Activated T-helper 2 cell treated with anti-CD3 and anti-CD28 coated beads, Interferon-gamma antibody, Interleukin-2, Interleukin-4, amounts not matched to agents 10 μg/mL and 5 μg/mL and 100 μg/mL, durations not matched to agents 14 hours and 24 hours and 36 hours (primary cell): ENCODE data around the gene OVCA2. TPM values are rescaled to one million over a fixed set of nuclear protein-coding genes. Genes with fewer than 3 reads are reported as not detected.

Experiments
- DNase-seq: peaks from one replicate; pipeline ENCODE4 v3.0.0; 2021; ENCODE audit warnings: low spot score
- H3K27ac Mint-ChIP-seq: one replicate; pipeline ENCODE4 v1.8.0; 2021; ENCODE audit warnings: mixed read lengths
- H3K27me3 Mint-ChIP-seq: one replicate; pipeline ENCODE4 v1.8.0; 2021; ENCODE audit warnings: low read depth, mixed read lengths
- H3K36me3 Mint-ChIP-seq: one replicate; pipeline ENCODE4 v1.8.0; 2021; ENCODE audit warnings: low read depth, mixed read lengths
- H3K4me1 Mint-ChIP-seq: one replicate; pipeline ENCODE4 v1.8.0; 2021; ENCODE audit warnings: low read depth, mixed read lengths
- H3K4me3 Mint-ChIP-seq: one replicate; pipeline ENCODE4 v1.8.0; 2021; ENCODE audit warnings: low read depth, mild to moderate bottlenecking, moderate library complexity, mixed read lengths
- H3K9me3 Mint-ChIP-seq: one replicate; pipeline ENCODE4 v1.8.0; 2021; ENCODE audit warnings: mixed read lengths
- intact Hi-C: fragments of 100-400 bp; cut with micrococcal nuclease; formaldehyde crosslinking; loops from one replicate; pipeline ENCODE4 v1.15.1; 2023
- total RNA-seq: library from RNA; stranded (reverse); gene quantifications from 2 replicates; pipeline ENCODE4 v1.2.3, GENCODE V29; 2022

OVCA2 gene
- 29.9 and 35.8 TPM in 2 replicates for total RNA-seq

- intact Hi-C loops: loop anchor here (1.0 to 10.0 kb wide), 3 partner anchors 11 to 397 kb away; partner anchors contain the start of genes DPH1, RILP and SCARF1
- peak; percentile 96 for DNase-seq
- peaks cover 21% of the 10 kb centered on the region for H3K4me1 Mint-ChIP-seq
- no peaks in the 10 kb centered on the region for H3K9me3 Mint-ChIP-seq
- H3K4me3 Mint-ChIP-seq: peak within 1 kb of the TSS; percentile 89
- H3K36me3 Mint-ChIP-seq: peaks cover 55% of the 10 kb centered on the region
- H3K27me3 Mint-ChIP-seq: no peaks in the 10 kb centered on the region
- peak within 1 kb of the TSS; percentile 91 for H3K27ac Mint-ChIP-seq
These were observed at the start of gene OVCA2 for GRCh38 chr17:2041561-2042389. OVCA2 (plus strand) TSS chr17:2042022; CDS start chr17:2042048, 26 bp downstream.

DNA sequence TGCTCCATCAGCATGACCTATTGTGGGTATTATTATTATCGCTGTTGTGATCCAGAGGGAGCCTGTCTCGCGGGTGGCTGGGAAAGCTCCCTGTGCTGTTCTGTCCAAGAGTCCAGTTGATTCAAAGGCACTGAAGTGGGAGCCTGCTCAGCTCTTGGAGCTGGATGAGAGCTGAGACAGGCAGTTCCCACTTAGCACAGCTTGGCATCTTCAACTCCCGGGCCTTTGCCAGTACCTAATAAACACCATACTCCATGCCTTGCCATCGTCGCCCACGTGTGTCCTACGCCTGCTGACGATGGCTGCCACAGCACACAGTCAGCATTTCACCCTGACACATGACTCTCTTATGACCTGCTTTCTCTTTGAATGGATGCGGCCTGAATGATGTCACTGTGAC, 49.3 kb upstream of the OVCA2 start:
- Mint-ChIP-seq H3K4me3 (no peak overlapping the region), H3K4me1 (no peaks in the 10 kb centered on the region), H3K36me3 (no peaks in the 10 kb centered on the region), H3K27ac (no peak overlapping the region), H3K27me3 (peaks cover 35% of the 10 kb centered on the region), H3K9me3 (no peaks in the 10 kb centered on the region)
- intact Hi-C loops: loop anchor here (10.0 kb wide), 1 partner anchor 88 kb away; no protein-coding TSS in a partner anchor
- no peak for DNase-seq

GRCh38 chr17:1994707-1995106, 47.1 kb upstream of the OVCA2 start:
- Mint-ChIP-seq H3K27ac (no peak overlapping the region), H3K27me3 (peaks cover 38% of the 10 kb centered on the region), H3K4me1 (no peaks in the 10 kb centered on the region), H3K36me3 (no peaks in the 10 kb centered on the region), H3K9me3 (no peaks in the 10 kb centered on the region), H3K4me3 (no peak overlapping the region)
- intact Hi-C loops: loop anchor here (10.0 kb wide), 1 partner anchor 90 kb away; no protein-coding TSS in a partner anchor
- no peak for DNase-seq

- Mint-ChIP-seq H3K4me1 (no peaks in the 10 kb centered on the region), H3K4me3 (no peak overlapping the region), H3K27ac (no peak overlapping the region), H3K27me3 (peaks cover 42% of the 10 kb centered on the region), H3K9me3 (no peaks in the 10 kb centered on the region), H3K36me3 (no peaks in the 10 kb centered on the region)
- no peak for DNase-seq
- intact Hi-C loops: loop anchor here (10.0 kb wide), 1 partner anchor 91 kb away; no protein-coding TSS in a partner anchor
These were observed 46.4 kb upstream of the OVCA2 start for GRCh38 chr17:1995321-1995892.

DNA sequence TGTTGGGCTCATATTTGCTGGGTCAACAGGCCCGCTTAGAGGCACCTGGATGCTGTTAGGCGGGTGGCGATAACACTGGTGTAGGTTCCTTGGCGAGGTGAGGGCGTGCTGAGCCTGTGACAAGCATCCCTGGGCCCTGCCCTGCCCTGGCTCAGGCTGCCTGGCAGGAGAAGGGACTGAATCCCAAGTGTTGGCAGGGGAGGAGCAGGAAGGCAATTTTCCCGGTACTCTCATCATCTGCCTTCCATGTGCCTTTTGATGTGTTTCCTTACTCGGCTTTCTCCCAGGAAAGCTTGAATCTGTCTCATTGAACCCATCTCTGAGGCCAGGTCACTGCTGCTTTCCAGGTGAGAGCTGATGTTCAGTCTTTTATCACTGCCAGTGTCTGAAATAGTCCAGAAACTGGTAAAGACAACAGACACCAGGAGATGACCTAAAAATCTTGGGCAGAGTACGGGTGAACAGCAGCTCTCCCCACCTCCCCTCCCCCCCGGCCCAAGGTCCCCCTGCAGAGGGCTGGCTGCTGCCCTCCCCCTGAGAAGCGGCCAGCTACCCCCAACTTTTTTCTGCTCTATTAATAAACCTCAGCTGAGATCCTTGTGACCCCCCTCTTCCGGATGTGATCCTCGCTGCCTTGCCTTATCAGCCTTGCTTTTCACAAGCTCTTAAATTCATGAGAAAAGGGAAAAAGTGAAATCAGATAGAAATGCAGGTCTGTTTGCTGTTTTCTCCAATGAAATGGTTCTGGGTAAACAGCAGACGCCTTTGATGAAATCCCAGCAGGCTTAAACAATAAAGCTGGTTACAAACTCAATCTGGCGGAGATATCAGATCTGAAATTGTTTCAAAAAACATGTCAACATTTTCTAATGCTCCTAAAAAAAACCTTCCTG, 45.7 kb upstream of the OVCA2 start:
- peaks cover 39% of the 10 kb centered on the region for H3K27me3 Mint-ChIP-seq
- no peaks in the 10 kb centered on the region for H3K4me1 Mint-ChIP-seq

GRCh38 chr17:1996800-1997288, 45.0 kb upstream of the OVCA2 start:
- intact Hi-C loops: loop anchor here (10.0 kb wide), 1 partner anchor 92 kb away; no protein-coding TSS in a partner anchor
- peaks cover 37% of the 10 kb centered on the region for H3K27me3 Mint-ChIP-seq

More for the DNA sequence above, 45.7 kb upstream of the OVCA2 start:
- intact Hi-C loops: loop anchor here (10.0 kb wide), 1 partner anchor 91 kb away; no protein-coding TSS in a partner anchor
- no peak overlapping the region for H3K27ac Mint-ChIP-seq
- no peaks in the 10 kb centered on the region for H3K9me3 Mint-ChIP-seq
- H3K4me3 Mint-ChIP-seq: no peak overlapping the region
- no peaks in the 10 kb centered on the region for H3K36me3 Mint-ChIP-seq
- no peak for DNase-seq

GRCh38 chr17:1997289-1997926, 44.4 kb upstream of the OVCA2 start:
- intact Hi-C loops: loop anchor here (10.0 kb wide), 1 partner anchor 93 kb away; no protein-coding TSS in a partner anchor
- H3K36me3 Mint-ChIP-seq: no peaks in the 10 kb centered on the region

More at GRCh38 chr17:1996800-1997288, 45.0 kb upstream of the OVCA2 start:
- no peak overlapping the region for H3K4me3 Mint-ChIP-seq
- no peak for DNase-seq
- H3K36me3 Mint-ChIP-seq: no peaks in the 10 kb centered on the region
- H3K27ac Mint-ChIP-seq: no peak overlapping the region
- no peaks in the 10 kb centered on the region for H3K4me1 Mint-ChIP-seq
- H3K9me3 Mint-ChIP-seq: no peaks in the 10 kb centered on the region

GRCh38 chr17:1997927-1998742, 43.7 kb upstream of the OVCA2 start:
- Mint-ChIP-seq H3K27ac (no peak overlapping the region), H3K4me1 (no peaks in the 10 kb centered on the region), H3K4me3 (no peak overlapping the region), H3K36me3 (no peaks in the 10 kb centered on the region), H3K27me3 (peaks cover 37% of the 10 kb centered on the region), H3K9me3 (no peaks in the 10 kb centered on the region)
- intact Hi-C loops: loop anchor here (10.0 kb wide), 1 partner anchor 93 kb away; no protein-coding TSS in a partner anchor
- DNase-seq: no peak

More at GRCh38 chr17:1997289-1997926, 44.4 kb upstream of the OVCA2 start:
- H3K9me3 Mint-ChIP-seq: no peaks in the 10 kb centered on the region
- H3K27me3 Mint-ChIP-seq: peaks cover 37% of the 10 kb centered on the region
- H3K4me1 Mint-ChIP-seq: no peaks in the 10 kb centered on the region
- no peak overlapping the region for H3K27ac Mint-ChIP-seq
- DNase-seq: no peak
- no peak overlapping the region for H3K4me3 Mint-ChIP-seq

- Mint-ChIP-seq H3K9me3 (no peaks in the 10 kb centered on the region), H3K27me3 (peaks cover 34% of the 10 kb centered on the region)
- intact Hi-C loops: loop anchor here (10.0 kb wide), 1 partner anchor 95 kb away; no protein-coding TSS in a partner anchor
These were observed 42.1 kb upstream of the OVCA2 start for GRCh38 chr17:1999557-2000251.

GRCh38 chr17:2002767-2003329, 39.0 kb upstream of the OVCA2 start:
- no peak overlapping the region for H3K27ac Mint-ChIP-seq
- no peak overlapping the region for H3K4me3 Mint-ChIP-seq
- H3K27me3 Mint-ChIP-seq: peaks cover 12% of the 10 kb centered on the region
- no peak for DNase-seq
- intact Hi-C loops: no loop called here
- H3K9me3 Mint-ChIP-seq: no peaks in the 10 kb centered on the region
- no peaks in the 10 kb centered on the region for H3K4me1 Mint-ChIP-seq
- H3K36me3 Mint-ChIP-seq: no peaks in the 10 kb centered on the region

More at GRCh38 chr17:1999557-2000251, 42.1 kb upstream of the OVCA2 start:
- H3K4me3 Mint-ChIP-seq: peak overlapping the region; percentile 45
- H3K36me3 Mint-ChIP-seq: no peaks in the 10 kb centered on the region
- no peaks in the 10 kb centered on the region for H3K4me1 Mint-ChIP-seq
- no peak for DNase-seq
- H3K27ac Mint-ChIP-seq: no peak overlapping the region
